ENCODE data around the gene RPL35. TPM values are rescaled to one million over a fixed set of nuclear protein-coding genes. Genes with fewer than 3 reads are reported as not detected.

Gene RPL35
- total and polyA plus RNA-seq, 10 of the 15 experiments (the other 5 are each of a cell fraction or from before 2014, with no cell fraction given) = 2,572 to 6,300 (median 3,864) TPM

- intact Hi-C loops (cut with micrococcal nuclease; ENCODE audit: unreplicated experiment) = loop anchor here (1.0 to 5.0 kb wide), 4 partner anchors 41 to 236 kb away; no protein-coding TSS in a partner anchor
- WGBS (ENCODE audit: insufficient coverage, insufficient replicate concordance, low lambda C conversion rate, missing lambda C conversion rate) = 74% methylated on average over 11 of the region's 11 CpGs
- RAD21 ChIA-PET (ENCODE audit: unreplicated experiment) = interaction anchor here (0.5 to 9.5 kb wide), 23 partner anchors 8 to 293 kb away, joined by 3 to 180 read pairs (median 6); partner anchors contain the start of genes ARPC5L, NR6A1, OLFML2A and RPL35
- Histone ChIP-seq H3K4me1 (ENCODE audit: control insufficient read depth, insufficient read depth, low read length) (peaks cover 5% of the 10 kb centered on the region), H3K4me2 (ENCODE audit: control insufficient read depth, insufficient read depth) (peak overlapping the region; percentile 98), H3K9me3 (replicated peaks; ENCODE audit: control insufficient read depth, insufficient read depth, low read length) (no peaks in the 10 kb centered on the region), H3K27ac (ENCODE audit: control insufficient read depth, insufficient read depth) (no peak overlapping the region), H3K27me3 (replicated peaks in 1 of 2; ENCODE audit: control insufficient read depth in 2 of 2, insufficient read depth in 2 of 2, low read length in 1 of 2) (no peaks in the 10 kb centered on the region), H3K79me2 (ENCODE audit: control insufficient read depth, insufficient read depth, low read length) (peaks cover 9% of the 10 kb centered on the region), H2AFZ (ENCODE audit: control insufficient read depth, low read depth, low read length) (no peak overlapping the region; the same call in 1 of the 2 replicates), H4K20me1 (ENCODE audit: control insufficient read depth, insufficient read depth) (peaks cover 4% of the 10 kb centered on the region; the same call in 1 of the 2 replicates), H3K4me3 (0 out of 2 replicates have a peak overlapping the region, but pooled peaks have one; percentile 51), H3K36me3 (ENCODE audit: control insufficient read depth in 2 of 2, insufficient read depth in 2 of 2, low read length in 1 of 2) (peaks cover 16 to 20% of the 10 kb centered on the region in 2 experiments; a peak in 3 of 4 replicates), H3K9ac (ENCODE audit: control insufficient read depth, insufficient read depth, low read length) (no peak overlapping the region)
- DNase-seq (ENCODE audit: low read depth, low spot score) (no peak), FAIRE-seq (no peak), ATAC-seq (no peak)
- TF ChIP-seq NFYB (IDR thresholded peaks at IDR 0.05; ENCODE audit: insufficient read depth, low read depth, low read length) = no peak
- no peak for TF ChIP-seq STAT3 (IDR thresholded peaks at IDR 0.05; ENCODE audit: low read depth, low read length)
- no peak for TF ChIP-seq PML (IDR thresholded peaks at IDR 0.05; ENCODE audit: low read length)
- TF ChIP-seq SMAD5 (IDR thresholded peaks at IDR 0.05; ENCODE audit: low read depth) = no peak
- no peak for TF ChIP-seq TCF3 (IDR thresholded peaks at IDR 0.05; ENCODE audit: borderline replicate concordance, insufficient read depth, low read depth, low read length)
- TF ChIP-seq, protein P1, sequence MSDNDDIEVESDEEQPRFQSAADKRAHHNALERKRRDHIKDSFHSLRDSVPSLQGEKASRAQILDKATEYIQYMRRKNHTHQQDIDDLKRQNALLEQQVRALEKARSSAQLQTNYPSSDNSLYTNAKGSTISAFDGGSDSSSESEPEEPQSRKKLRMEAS (IDR thresholded peaks at IDR 0.05; ENCODE audit: low read depth, low read length) = no peak
- no peak for TF ChIP-seq SP1 (IDR thresholded peaks at IDR 0.05; ENCODE audit: low read depth, low read length)
- no peak for TF ChIP-seq YY1 (IDR thresholded peaks at IDR 0.05; ENCODE audit: low read depth, low read length)
- TF ChIP-seq EP300 (IDR thresholded peaks at IDR 0.05; ENCODE audit: borderline replicate concordance in 1 of 2, control insufficient read depth in 1 of 2, low read depth in 2 of 2, low read length in 2 of 2) = no peak
- POLR2A ChIA-PET = interaction anchor here (1.0 to 2.2 kb wide), 7 partner anchors 9 to 85 kb away, joined by 3 to 8 read pairs (median 4); partner anchors contain the start of genes ARPC5L, NR6A1 and OLFML2A
- CTCF ChIA-PET = interaction anchor here (0.6 to 26.5 kb wide), 37 partner anchors 9 to 518 kb away, joined by 3 to 575 read pairs (median 5); partner anchors contain the start of genes ARPC5L, NR6A1, OLFML2A and RPL35
- SMC1A ChIA-PET (ENCODE audit: uncharacterized antibody, unreplicated experiment) = interaction anchor here (0.6 to 12.1 kb wide), 19 partner anchors 9 to 290 kb away, joined by 3 to 233 read pairs (median 5); partner anchors contain the start of genes ARPC5L, NR6A1, OLFML2A and RPL35
- BruUV-seq (replicated peaks) = no TSS peak
- in situ Hi-C loops (cut with MboI) = loop anchor here (5.0 to 25.0 kb wide), 2 partner anchors 81 to 1941 kb away; partner anchors contain the start of genes NR6A1, RC3H2 and ZBTB6
These were observed 8.1 kb downstream of the RPL35 start for GRCh38 chr9:124853605-124854143.

All from GM12878 (cell line).